Activated naive CD4-positive, alpha-beta T cell treated with anti-CD3 and anti-CD28 coated beads, Interleukin-2, amount 10 ng/mL, durations not matched to agents 7 days and 5 days (primary cell): ENCODE measurements around the gene MFSD8.
A peak's percentile ranks its signal among the peaks of the same experiment; 100 is the strongest.
"Not testable (repeated sequence)": the region's sequence is repeated elsewhere in the genome, so short reads cannot be mapped to it uniquely, and the experiment has no call there.

Experiments used
- CTCF ChIA-PET: fragments of 350-600 bp; sonication (Branson Sonifier 250); formaldehyde crosslinking; loops from one replicate; lab custom pipeline; 2021; ENCODE audit warnings: antibody characterized with exemption; lab: Charles Lee
- DNase-seq: peaks from one replicate; pipeline ENCODE4 v3.0.0-alpha.2; 2020
- H3K27ac Mint-ChIP-seq: one replicate; pipeline ENCODE4 v1.8.0; 2021; ENCODE audit warnings: mild to moderate bottlenecking, moderate library complexity, mixed read lengths
- H3K27me3 Mint-ChIP-seq: one replicate; pipeline ENCODE4 v1.8.0; 2021; ENCODE audit warnings: mild to moderate bottlenecking, mixed read lengths
- H3K36me3 Mint-ChIP-seq: one replicate; pipeline ENCODE4 v1.8.0; 2021; ENCODE audit warnings: mixed read lengths
- H3K4me1 Mint-ChIP-seq: one replicate; pipeline ENCODE4 v1.8.0; 2021; ENCODE audit warnings: mixed read lengths
- H3K4me3 Mint-ChIP-seq: one replicate; pipeline ENCODE4 v1.8.0; 2021; ENCODE audit warnings: mild to moderate bottlenecking, moderate library complexity, mixed read lengths
- H3K9me3 Mint-ChIP-seq: one replicate; pipeline ENCODE4 v1.8.0; 2021; ENCODE audit warnings: mixed read lengths

The MFSD8 gene

GRCh38 chr4:127905029-127905428 lies 59.9 kb downstream of the MFSD8 start:
- CTCF ChIA-PET, result no interaction called here
- Mint-ChIP-seq H3K36me3 (peaks cover 25% of the 10 kb centered on the region), H3K4me1 (no peaks in the 10 kb centered on the region), H3K4me3 (no peak overlapping the region), H3K27me3 (no peaks in the 10 kb centered on the region), H3K9me3 (peaks cover 8% of the 10 kb centered on the region), H3K27ac (no peak overlapping the region)
- DNase-seq, result no peak

GRCh38 chr4:127899682-127900081 lies 65.3 kb downstream of the MFSD8 start:
- H3K4me1 Mint-ChIP-seq, CTCF ChIA-PET, H3K27me3 Mint-ChIP-seq, H3K4me3 Mint-ChIP-seq, DNase-seq, H3K9me3 Mint-ChIP-seq, H3K27ac Mint-ChIP-seq: not testable (repeated sequence)
- peaks cover 53% of the 10 kb centered on the region for H3K36me3 Mint-ChIP-seq

GRCh38 chr4:127896528-127896927 lies 68.4 kb downstream of the MFSD8 start:
- Mint-ChIP-seq H3K27me3 (no peaks in the 10 kb centered on the region), H3K27ac (no peak overlapping the region), H3K36me3 (peaks cover 53% of the 10 kb centered on the region), H3K9me3 (peaks cover 2% of the 10 kb centered on the region), H3K4me3 (no peak overlapping the region), H3K4me1 (no peaks in the 10 kb centered on the region)
- no peak for DNase-seq
- CTCF ChIA-PET, result no interaction called here

GRCh38 chr4:127896069-127896468 lies 68.9 kb downstream of the MFSD8 start:
- H3K4me1 Mint-ChIP-seq, result no peaks in the 10 kb centered on the region
- H3K27me3 Mint-ChIP-seq, result no peaks in the 10 kb centered on the region
- no peak overlapping the region for H3K4me3 Mint-ChIP-seq
- peaks cover 2% of the 10 kb centered on the region for H3K9me3 Mint-ChIP-seq
- CTCF ChIA-PET, result no interaction called here
- DNase-seq, result no peak
- no peak overlapping the region for H3K27ac Mint-ChIP-seq
- peaks cover 49% of the 10 kb centered on the region for H3K36me3 Mint-ChIP-seq

- no peak for DNase-seq
- Mint-ChIP-seq H3K4me1 (peaks cover 20% of the 10 kb centered on the region), H3K27me3 (no peaks in the 10 kb centered on the region), H3K36me3 (peaks cover 49% of the 10 kb centered on the region), H3K4me3 (no peak overlapping the region), H3K27ac (no peak overlapping the region), H3K9me3 (no peaks in the 10 kb centered on the region)
- CTCF ChIA-PET, result no interaction called here
Measured at GRCh38 chr4:127889903-127890302, 75.1 kb downstream of the MFSD8 start.

- Mint-ChIP-seq H3K9me3 (no peaks in the 10 kb centered on the region), H3K4me3 (no peak overlapping the region), H3K4me1 (peaks cover 21% of the 10 kb centered on the region), H3K27ac (no peak overlapping the region), H3K27me3 (no peaks in the 10 kb centered on the region), H3K36me3 (peaks cover 46% of the 10 kb centered on the region)
- CTCF ChIA-PET, result no interaction called here
- no peak for DNase-seq
Measured at GRCh38 chr4:127888559-127888958, 76.4 kb downstream of the MFSD8 start.

GRCh38 chr4:127881563-127881864 lies 83.5 kb downstream of the MFSD8 start:
- Mint-ChIP-seq H3K36me3 (peaks cover 24% of the 10 kb centered on the region), H3K4me3 (peak overlapping the region; percentile 91), H3K9me3 (no peaks in the 10 kb centered on the region), H3K4me1 (peaks cover 56% of the 10 kb centered on the region), H3K27ac (peak overlapping the region; percentile 95), H3K27me3 (peaks cover 5% of the 10 kb centered on the region)
- DNase-seq, result no peak
- CTCF ChIA-PET, result interaction anchor here (0.6 kb wide), 1 partner anchor 185 kb away, joined by 3 read pairs; no protein-coding TSS in a partner anchor

GRCh38 chr4:127880763-127881562 lies 84.0 kb downstream of the MFSD8 start, which contains the start of gene PLK4:
Gene PLK4, plus strand, starts transcription at chr4:127880893. Its CDS starts 242 bp downstream, at chr4:127881135.
- Mint-ChIP-seq H3K4me1 (peaks cover 52% of the 10 kb centered on the region), H3K9me3 (no peaks in the 10 kb centered on the region), H3K27me3 (peaks cover 5% of the 10 kb centered on the region), H3K4me3 (peak within 1 kb of the TSS; percentile 91), H3K36me3 (peaks cover 19% of the 10 kb centered on the region), H3K27ac (peak within 1 kb of the TSS; percentile 95)
- peak; percentile 97 for DNase-seq
- CTCF ChIA-PET, result interaction anchor here (0.6 kb wide), 1 partner anchor 185 kb away, joined by 3 read pairs; no protein-coding TSS in a partner anchor

GRCh38 chr4:127875791-127876190 lies 89.2 kb downstream of the MFSD8 start:
- H3K4me1 Mint-ChIP-seq, result peaks cover 25% of the 10 kb centered on the region
- DNase-seq, result no peak
- CTCF ChIA-PET, result no interaction called here
- peaks cover 3% of the 10 kb centered on the region for H3K27me3 Mint-ChIP-seq
- no peaks in the 10 kb centered on the region for H3K9me3 Mint-ChIP-seq
- H3K4me3 Mint-ChIP-seq, result no peak overlapping the region
- no peak overlapping the region for H3K27ac Mint-ChIP-seq
- peaks cover 20% of the 10 kb centered on the region for H3K36me3 Mint-ChIP-seq

GRCh38 chr4:127870688-127871087 lies 94.3 kb downstream of the MFSD8 start:
- Mint-ChIP-seq H3K36me3 (peaks cover 12% of the 10 kb centered on the region), H3K4me3 (no peak overlapping the region), H3K4me1 (peaks cover 6% of the 10 kb centered on the region), H3K27ac (no peak overlapping the region), H3K27me3 (no peaks in the 10 kb centered on the region), H3K9me3 (no peaks in the 10 kb centered on the region)
- CTCF ChIA-PET, result no interaction called here
- no peak for DNase-seq

- Mint-ChIP-seq H3K9me3 (no peaks in the 10 kb centered on the region), H3K36me3 (peaks cover 9% of the 10 kb centered on the region), H3K27ac (no peak overlapping the region), H3K27me3 (no peaks in the 10 kb centered on the region), H3K4me1 (peaks cover 6% of the 10 kb centered on the region), H3K4me3 (no peak overlapping the region)
- no peak for DNase-seq
- CTCF ChIA-PET, result no interaction called here
Measured at GRCh38 chr4:127870281-127870680, 94.7 kb downstream of the MFSD8 start.

- no peak overlapping the region for H3K4me3 Mint-ChIP-seq
- CTCF ChIA-PET, result no interaction called here
- no peaks in the 10 kb centered on the region for H3K36me3 Mint-ChIP-seq
- peaks cover 6% of the 10 kb centered on the region for H3K4me1 Mint-ChIP-seq
- peaks cover 2% of the 10 kb centered on the region for H3K9me3 Mint-ChIP-seq
- H3K27me3 Mint-ChIP-seq, result no peaks in the 10 kb centered on the region
- no peak for DNase-seq
- no peak overlapping the region for H3K27ac Mint-ChIP-seq
Measured at GRCh38 chr4:127868196-127868595, 96.8 kb downstream of the MFSD8 start.
